Activated naive CD8-positive, alpha-beta T cell treated with anti-CD3 and anti-CD28 coated beads, Interleukin-2, amount 50 U/mL, for 24 hours (primary cell): ENCODE measurements around the gene KIF5C.

Experiments
- ATAC-seq: fragments of 150-1000 bp; cut with Tn5 transposase; one replicate; pipeline ENCODE4 v1.10.0; 2021
- DNase-seq: peaks from one replicate; pipeline ENCODE4 v3.0.0; 2021
- H3K27ac Mint-ChIP-seq: one replicate; pipeline ENCODE4 v1.8.0; 2021; ENCODE audit warnings: mild to moderate bottlenecking, mixed read lengths
- H3K27me3 Mint-ChIP-seq: one replicate; pipeline ENCODE4 v1.8.0; 2021; ENCODE audit warnings: mixed read lengths
- H3K36me3 Mint-ChIP-seq: one replicate; pipeline ENCODE4 v1.8.0; 2021; ENCODE audit warnings: low read depth, mixed read lengths
- H3K4me1 Mint-ChIP-seq: one replicate; pipeline ENCODE4 v1.8.0; 2021; ENCODE audit warnings: mixed read lengths
- H3K4me3 Mint-ChIP-seq: one replicate; pipeline ENCODE4 v1.8.0; 2021; ENCODE audit warnings: mild to moderate bottlenecking, moderate library complexity, mixed read lengths
- H3K9me3 Mint-ChIP-seq: one replicate; pipeline ENCODE4 v1.8.0; 2021; ENCODE audit warnings: mixed read lengths

KIF5C gene

DNA sequence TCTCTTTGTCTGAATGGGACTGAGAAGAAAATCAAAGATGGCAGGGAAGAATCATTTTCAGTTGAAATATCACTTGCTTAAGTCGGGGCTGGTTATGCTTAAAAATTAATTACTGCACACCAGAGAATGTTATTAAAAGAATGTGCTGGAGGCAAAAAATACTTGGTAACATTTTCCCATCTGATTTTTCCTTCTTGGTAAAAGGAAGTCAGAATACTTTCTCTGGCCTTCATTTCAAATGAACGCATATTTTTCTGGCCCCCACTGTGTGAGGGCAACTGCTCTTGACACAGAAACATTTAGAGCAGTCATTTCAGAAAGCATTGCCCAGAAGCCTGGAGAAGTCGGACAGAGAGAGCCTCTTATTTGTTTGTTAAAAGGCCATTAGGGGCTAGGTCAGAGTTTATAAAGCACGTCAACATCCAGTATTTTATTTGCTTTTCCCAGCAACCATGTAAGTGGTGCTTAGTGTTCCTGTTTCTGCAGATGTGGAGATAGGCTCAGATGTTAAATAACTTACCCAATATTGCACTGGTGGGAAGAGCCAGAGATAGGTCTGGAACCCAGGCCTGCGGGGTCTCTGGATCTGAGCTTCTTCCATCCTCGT is 130.5 kb downstream of the KIF5C start:
- DNase-seq (no peak), ATAC-seq (no peak)
- H3K27ac Mint-ChIP-seq = no peak overlapping the region
- H3K4me3 Mint-ChIP-seq = no peak overlapping the region
- H3K9me3 Mint-ChIP-seq = no peaks in the 10 kb centered on the region
- H3K4me1 Mint-ChIP-seq = peaks cover 5% of the 10 kb centered on the region
- peaks cover 5% of the 10 kb centered on the region for H3K27me3 Mint-ChIP-seq
- H3K36me3 Mint-ChIP-seq = peaks cover 3% of the 10 kb centered on the region

DNA sequence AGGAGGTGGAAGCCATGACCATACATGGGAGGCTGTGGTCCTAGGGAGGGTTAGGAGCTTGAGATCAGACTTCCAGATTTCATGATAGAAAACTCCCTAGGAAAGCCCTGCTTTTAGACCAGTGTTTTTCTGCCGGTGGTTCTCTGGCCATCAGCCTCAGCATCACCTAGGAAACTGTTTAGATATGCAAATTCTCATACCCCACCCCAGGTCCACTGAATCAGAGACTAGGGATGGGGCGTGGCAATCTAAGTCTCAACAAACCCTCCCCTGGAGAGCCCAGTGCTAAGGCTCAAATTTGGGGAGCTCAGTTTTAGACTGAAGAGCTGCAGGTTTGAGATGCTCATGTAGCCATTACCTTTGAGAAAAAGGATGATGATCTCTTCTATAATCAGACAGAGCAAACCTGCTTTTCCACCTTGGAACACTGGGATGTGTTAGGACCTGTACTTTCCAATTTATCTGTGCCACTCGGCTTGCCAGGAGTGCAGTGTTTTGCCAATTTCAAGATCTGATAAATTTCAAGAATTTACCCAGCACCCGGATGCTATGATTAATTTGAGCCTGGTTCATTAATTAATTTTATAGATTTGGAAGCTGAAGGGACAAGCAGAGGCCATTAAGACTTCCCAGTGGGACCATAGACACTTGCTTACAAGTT is 132.0 kb downstream of the KIF5C start:
- Mint-ChIP-seq H3K4me1 (no peaks in the 10 kb centered on the region), H3K4me3 (no peak overlapping the region), H3K36me3 (peaks cover 4% of the 10 kb centered on the region), H3K9me3 (no peaks in the 10 kb centered on the region), H3K27me3 (peaks cover 5% of the 10 kb centered on the region), H3K27ac (no peak overlapping the region)
- ATAC-seq = no peak
- no peak for DNase-seq

DNA sequence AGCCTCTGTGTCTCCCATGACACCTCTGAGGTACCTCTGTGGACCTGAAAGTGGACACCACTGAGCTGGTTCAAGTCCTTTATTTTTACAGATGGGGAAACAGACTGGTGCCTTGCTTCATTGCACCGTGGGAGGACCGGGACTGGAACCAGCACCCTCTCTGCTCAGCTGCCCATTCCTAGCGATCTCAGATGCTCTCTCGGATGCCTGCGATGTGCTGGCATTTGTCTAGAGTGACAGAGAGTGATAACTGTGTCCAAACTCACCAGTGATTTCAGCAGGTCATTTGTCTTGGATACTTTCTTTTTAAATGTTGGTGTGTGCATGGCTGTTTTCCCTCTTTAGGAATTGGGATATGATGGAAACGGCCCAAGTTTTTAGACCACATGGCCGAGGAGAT is 133.4 kb downstream of the KIF5C start:
- no peak overlapping the region for H3K27ac Mint-ChIP-seq
- H3K36me3 Mint-ChIP-seq = peaks cover 2% of the 10 kb centered on the region
- ATAC-seq (no peak), DNase-seq (no peak)
- peaks cover 2% of the 10 kb centered on the region for H3K27me3 Mint-ChIP-seq
- no peak overlapping the region for H3K4me3 Mint-ChIP-seq
- no peaks in the 10 kb centered on the region for H3K9me3 Mint-ChIP-seq
- no peaks in the 10 kb centered on the region for H3K4me1 Mint-ChIP-seq

DNA sequence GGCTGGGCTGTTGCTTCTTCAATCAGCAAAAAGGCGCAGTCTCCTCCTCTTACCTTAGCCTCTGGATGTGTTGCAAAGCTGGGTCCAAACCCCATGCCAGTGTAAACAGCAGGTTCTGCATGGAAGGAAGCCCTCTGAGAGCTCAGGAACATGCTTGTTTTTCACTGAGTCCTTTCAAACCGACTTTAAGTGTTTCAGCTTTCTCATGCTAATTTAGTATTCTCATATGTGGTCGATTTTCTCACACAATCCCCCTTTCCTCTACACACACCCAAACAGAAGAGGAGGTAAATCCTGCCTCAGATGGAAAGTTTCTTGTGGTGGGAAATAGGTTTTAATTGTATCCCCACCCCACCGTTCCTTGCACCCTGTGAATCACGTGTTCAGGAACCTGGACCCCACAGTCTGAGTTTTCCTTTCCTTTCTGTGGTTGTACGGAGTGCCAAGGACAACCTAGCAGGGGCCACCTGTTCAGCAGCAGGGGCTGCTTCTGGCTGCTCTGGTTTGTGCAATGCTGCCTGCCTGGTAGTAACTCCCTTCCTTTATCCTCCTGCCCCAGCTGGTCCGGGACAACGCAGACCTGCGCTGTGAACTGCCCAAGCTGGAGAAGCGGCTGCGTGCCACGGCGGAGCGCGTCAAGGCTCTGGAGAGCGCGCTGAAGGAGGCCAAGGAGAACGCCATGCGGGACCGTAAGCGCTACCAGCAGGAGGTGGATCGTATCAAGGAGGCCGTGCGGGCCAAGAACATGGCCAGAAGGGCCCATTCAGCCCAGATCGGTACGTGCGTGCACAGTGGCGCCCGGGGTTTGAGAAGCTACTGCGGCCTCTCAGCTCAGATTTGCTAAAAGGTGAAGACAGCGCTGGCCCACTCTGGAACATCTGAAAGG is 134.8 kb downstream of the KIF5C start:
- no peak overlapping the region for H3K4me3 Mint-ChIP-seq
- H3K27me3 Mint-ChIP-seq = peaks cover 2% of the 10 kb centered on the region
- ATAC-seq = no peak
- peaks cover 2% of the 10 kb centered on the region for H3K36me3 Mint-ChIP-seq
- H3K4me1 Mint-ChIP-seq = no peaks in the 10 kb centered on the region
- H3K27ac Mint-ChIP-seq = no peak overlapping the region
- DNase-seq = no peak
- no peaks in the 10 kb centered on the region for H3K9me3 Mint-ChIP-seq

DNA sequence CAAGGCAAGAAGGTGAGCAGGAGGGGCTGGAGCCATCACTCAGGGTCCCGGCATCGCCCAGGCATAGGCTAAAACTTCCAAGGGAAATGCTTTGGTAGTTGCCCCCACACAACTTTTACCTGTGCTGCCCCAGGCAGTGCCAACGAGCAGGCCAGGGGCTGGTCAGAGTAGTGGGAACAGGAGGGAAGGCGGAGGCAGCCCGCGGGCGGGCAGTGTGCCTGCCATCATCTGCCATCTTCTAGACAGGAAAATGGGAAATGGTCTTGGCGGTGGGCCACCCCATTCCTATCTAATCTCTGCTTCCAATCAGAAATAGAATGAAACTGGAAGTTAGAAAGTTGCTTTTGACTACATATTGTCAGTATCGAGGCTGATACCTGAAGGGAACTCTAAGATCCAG is 137.5 kb downstream of the KIF5C start:
- Mint-ChIP-seq H3K4me1 (no peaks in the 10 kb centered on the region), H3K27ac (no peak overlapping the region), H3K4me3 (no peak overlapping the region), H3K27me3 (peaks cover 5% of the 10 kb centered on the region), H3K9me3 (no peaks in the 10 kb centered on the region), H3K36me3 (peaks cover 2% of the 10 kb centered on the region)
- ATAC-seq = no peak
- DNase-seq = no peak

DNA sequence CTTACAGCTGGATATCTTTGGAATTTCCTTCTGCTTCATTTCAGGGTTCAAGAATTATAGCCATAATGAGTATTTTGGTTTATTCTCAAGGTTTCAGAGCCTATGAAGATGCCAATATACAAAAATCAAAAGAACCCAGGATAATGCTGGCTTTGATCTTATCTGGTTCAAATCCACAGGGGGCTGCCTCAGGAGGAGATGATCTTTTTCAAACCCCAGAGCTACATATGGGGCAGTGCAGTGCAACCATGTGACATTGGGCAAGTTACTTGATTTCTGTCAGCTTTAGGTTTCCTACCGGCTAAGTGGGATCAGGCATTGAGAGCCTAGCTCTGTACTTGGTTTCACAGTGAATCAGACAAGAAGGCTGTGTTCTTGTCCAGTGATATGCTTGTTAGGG is 140.5 kb downstream of the KIF5C start:
- H3K9me3 Mint-ChIP-seq = no peaks in the 10 kb centered on the region
- DNase-seq = no peak
- H3K4me1 Mint-ChIP-seq = no peaks in the 10 kb centered on the region
- no peak overlapping the region for H3K4me3 Mint-ChIP-seq
- no peak overlapping the region for H3K27ac Mint-ChIP-seq
- no peak for ATAC-seq
- H3K36me3 Mint-ChIP-seq = peaks cover 2% of the 10 kb centered on the region
- peaks cover 5% of the 10 kb centered on the region for H3K27me3 Mint-ChIP-seq

DNA sequence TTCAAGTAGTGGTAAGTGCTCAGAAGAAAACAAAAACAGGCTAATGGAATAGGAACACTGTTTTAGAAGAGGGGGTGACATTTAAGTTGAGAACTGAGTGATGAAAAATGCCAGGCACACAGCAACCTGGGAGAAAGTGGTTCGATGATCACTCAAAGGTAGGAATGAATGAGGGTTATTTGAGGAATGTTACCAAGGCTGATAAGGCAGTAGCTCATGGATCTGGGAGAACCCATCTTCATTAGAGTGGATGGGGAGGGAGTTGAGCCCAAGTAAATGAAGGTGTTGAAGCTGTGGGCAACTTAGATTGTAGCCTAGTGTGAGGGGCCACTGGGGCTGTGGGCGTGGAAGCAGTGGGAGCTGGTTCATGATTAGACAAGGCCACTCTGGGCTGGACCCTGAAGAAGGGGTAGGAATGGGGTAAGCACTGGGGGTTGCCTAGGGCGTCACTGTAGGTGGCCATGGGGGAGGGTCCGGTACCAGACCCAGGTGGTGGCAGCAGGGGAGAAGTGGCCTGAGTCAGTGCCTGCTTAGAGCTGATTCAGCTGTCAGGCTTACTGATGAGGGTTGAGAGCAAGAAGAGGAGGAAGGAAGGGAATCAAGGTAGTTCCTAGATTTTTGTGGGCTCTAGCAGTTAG is 141.0 kb downstream of the KIF5C start:
- Mint-ChIP-seq H3K9me3 (no peaks in the 10 kb centered on the region), H3K4me3 (no peak overlapping the region), H3K27ac (no peak overlapping the region), H3K36me3 (peaks cover 2% of the 10 kb centered on the region), H3K27me3 (peaks cover 5% of the 10 kb centered on the region), H3K4me1 (no peaks in the 10 kb centered on the region)
- no peak for DNase-seq
- ATAC-seq = no peak

DNA sequence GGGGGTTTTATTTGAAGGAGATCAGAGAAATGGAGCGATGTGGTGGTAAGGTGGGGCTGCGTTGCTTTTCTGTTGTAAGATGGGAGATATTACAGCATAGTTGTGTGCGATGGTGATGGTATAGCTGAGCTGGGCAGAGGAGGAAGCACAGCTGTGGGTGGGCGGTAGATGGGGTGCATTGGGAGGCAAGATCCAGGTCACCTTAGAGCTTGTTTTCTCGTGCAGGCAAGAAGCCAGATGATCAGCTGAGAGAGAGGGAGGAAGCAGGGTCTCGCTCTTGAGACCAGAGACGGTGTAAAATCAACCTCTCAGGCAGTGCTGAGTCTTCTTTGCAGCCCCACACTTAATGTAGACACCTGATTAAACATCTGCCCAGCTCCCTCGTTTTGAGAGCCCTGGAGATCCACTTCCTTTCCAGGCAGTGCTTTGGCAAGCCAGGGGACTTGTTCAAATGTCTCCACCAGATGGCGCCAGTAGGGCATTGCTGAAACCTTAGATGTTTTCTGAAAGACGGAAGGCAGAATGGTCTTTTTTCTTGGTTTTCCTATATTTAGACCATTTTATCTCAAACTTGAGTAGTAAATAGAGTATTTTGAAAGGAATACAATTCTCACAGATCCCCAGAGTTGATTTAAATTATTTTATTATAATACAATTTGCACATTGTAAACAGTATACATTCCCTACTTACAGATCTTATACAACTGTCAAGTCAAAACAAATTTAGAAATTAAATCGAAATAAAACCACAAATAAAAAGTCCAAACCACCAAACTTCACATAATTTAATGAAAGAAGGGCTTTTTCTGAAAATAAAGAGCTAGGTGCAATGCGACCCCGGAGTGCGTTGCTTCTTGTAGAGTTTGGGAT is 142.3 kb downstream of the KIF5C start:
- H3K4me1 Mint-ChIP-seq = no peaks in the 10 kb centered on the region
- no peaks in the 10 kb centered on the region for H3K36me3 Mint-ChIP-seq
- no peaks in the 10 kb centered on the region for H3K9me3 Mint-ChIP-seq
- peak; percentile 78 for DNase-seq
- peak overlapping the region; percentile 9 for H3K27ac Mint-ChIP-seq
- H3K4me3 Mint-ChIP-seq = no peak overlapping the region
- ATAC-seq = peak; percentile 50
- H3K27me3 Mint-ChIP-seq = peaks cover 5% of the 10 kb centered on the region

DNA sequence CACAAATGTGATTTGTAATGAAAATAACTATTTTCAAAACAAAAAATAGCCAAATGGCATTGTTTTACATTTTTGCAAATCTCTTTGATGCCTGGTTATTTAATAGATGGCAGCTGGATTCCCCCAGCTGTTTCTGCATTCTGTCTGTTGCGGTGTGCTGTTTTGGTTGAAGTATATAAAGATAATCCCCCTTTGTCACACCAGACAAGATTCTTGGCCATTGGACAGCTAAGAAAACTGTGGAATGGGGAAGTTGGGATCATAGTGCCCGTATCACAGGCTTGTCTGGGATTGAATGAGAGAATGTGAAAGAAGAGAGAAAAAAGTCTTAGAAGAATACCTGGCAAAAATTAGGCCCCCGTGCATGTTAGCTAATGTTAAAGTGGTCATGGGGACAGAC is 144.0 kb downstream of the KIF5C start:
- ATAC-seq (no peak), DNase-seq (no peak)
- H3K9me3 Mint-ChIP-seq = no peaks in the 10 kb centered on the region
- H3K27me3 Mint-ChIP-seq = peaks cover 5% of the 10 kb centered on the region
- no peak overlapping the region for H3K27ac Mint-ChIP-seq
- H3K4me3 Mint-ChIP-seq = no peak overlapping the region
- H3K4me1 Mint-ChIP-seq = no peaks in the 10 kb centered on the region
- H3K36me3 Mint-ChIP-seq = no peaks in the 10 kb centered on the region

DNA sequence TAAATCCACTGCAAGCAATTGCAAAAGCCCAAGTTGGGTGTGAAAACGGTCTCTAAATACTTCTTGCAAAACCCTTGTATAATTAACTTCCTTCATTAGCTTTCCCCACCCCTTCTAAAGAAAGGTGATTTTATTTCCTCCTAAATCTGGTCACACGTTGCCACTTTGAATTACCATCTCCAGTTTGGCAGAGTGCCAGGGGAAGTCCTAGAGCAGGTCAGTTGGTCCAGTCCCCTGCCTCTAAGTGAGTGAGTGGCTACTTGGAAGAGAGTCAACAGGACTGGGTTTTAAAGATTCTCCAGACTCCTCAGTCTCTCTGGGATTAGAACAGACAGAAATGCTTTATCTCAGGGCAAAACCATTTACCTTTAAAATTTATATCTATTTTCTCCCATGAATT is 144.7 kb downstream of the KIF5C start:
- Mint-ChIP-seq H3K27ac (no peak overlapping the region), H3K9me3 (no peaks in the 10 kb centered on the region), H3K4me3 (no peak overlapping the region), H3K36me3 (no peaks in the 10 kb centered on the region), H3K4me1 (no peaks in the 10 kb centered on the region), H3K27me3 (peaks cover 5% of the 10 kb centered on the region)
- DNase-seq = no peak
- no peak for ATAC-seq

DNA sequence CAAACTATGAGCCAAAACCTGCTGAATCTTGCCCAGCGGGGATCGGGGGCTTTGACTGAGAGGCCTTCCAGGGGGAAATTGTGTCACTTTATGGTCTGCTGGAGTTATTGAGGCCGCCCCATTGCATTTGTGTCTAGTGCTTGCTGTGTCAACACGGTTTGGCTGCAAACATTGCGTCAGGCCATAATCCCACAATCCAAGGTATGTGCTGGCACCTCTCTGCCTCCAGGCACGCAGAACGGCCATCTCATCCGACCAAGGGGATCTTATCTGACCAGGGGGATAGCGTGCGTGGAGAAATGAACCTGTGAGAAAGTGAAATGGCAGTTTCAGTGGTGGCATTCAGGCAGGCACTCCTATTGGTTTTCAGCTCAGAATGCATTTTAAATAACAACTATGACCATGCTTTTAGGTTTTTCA is 145.4 kb downstream of the KIF5C start:
- no peak for ATAC-seq
- H3K36me3 Mint-ChIP-seq = no peaks in the 10 kb centered on the region
- peaks cover 5% of the 10 kb centered on the region for H3K27me3 Mint-ChIP-seq
- no peak for DNase-seq
- H3K9me3 Mint-ChIP-seq = no peaks in the 10 kb centered on the region
- H3K4me3 Mint-ChIP-seq = no peak overlapping the region
- no peak overlapping the region for H3K27ac Mint-ChIP-seq
- no peaks in the 10 kb centered on the region for H3K4me1 Mint-ChIP-seq

DNA sequence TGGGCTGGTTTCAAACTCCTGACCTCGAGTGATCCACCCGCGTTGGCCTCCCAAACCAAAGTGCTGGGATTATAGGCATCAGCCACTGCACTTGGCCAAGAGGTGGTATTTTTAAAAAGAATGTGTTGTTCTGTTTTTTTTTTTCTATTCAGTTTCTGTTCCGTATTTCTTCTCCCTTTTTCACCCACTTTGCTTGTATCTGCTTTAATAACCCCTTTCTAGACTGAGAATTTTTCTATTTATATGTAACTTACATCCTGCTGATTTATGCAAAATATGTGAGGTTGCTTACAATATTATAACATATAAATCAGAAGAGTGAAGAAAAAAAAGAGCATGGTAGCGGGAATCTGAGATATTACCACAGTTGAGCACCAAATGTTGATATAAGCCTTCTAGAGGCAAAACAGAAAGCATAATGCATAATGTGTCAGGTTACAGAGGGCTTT is 146.3 kb downstream of the KIF5C start:
- peaks cover 5% of the 10 kb centered on the region for H3K27me3 Mint-ChIP-seq
- DNase-seq (no peak), ATAC-seq (no peak)
- no peaks in the 10 kb centered on the region for H3K4me1 Mint-ChIP-seq
- no peaks in the 10 kb centered on the region for H3K36me3 Mint-ChIP-seq
- no peak overlapping the region for H3K27ac Mint-ChIP-seq
- no peaks in the 10 kb centered on the region for H3K9me3 Mint-ChIP-seq
- H3K4me3 Mint-ChIP-seq = no peak overlapping the region

DNA sequence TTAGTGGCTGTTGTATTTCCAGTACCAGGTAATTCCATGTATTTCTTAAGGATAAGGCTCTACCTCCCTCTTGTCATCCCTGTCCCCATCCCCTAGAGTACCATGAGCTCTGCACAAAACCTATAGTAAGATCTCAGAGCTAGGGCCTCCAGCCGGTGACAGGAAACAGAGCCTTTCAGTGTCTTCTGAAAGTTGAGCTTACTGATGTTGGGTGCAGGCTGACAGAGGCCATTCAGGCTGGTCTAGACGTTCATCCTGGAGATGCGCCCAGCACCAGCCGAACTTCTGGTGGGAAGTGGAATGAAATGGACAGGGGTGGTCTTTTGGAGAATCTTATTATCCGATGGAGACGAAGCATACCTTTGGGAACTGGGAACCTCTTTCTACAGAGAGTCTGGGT is 146.7 kb downstream of the KIF5C start:
- H3K27me3 Mint-ChIP-seq = peaks cover 3% of the 10 kb centered on the region
- no peaks in the 10 kb centered on the region for H3K4me1 Mint-ChIP-seq
- no peak overlapping the region for H3K27ac Mint-ChIP-seq
- DNase-seq (no peak), ATAC-seq (no peak)
- no peaks in the 10 kb centered on the region for H3K9me3 Mint-ChIP-seq
- H3K36me3 Mint-ChIP-seq = no peaks in the 10 kb centered on the region
- no peak overlapping the region for H3K4me3 Mint-ChIP-seq

DNA sequence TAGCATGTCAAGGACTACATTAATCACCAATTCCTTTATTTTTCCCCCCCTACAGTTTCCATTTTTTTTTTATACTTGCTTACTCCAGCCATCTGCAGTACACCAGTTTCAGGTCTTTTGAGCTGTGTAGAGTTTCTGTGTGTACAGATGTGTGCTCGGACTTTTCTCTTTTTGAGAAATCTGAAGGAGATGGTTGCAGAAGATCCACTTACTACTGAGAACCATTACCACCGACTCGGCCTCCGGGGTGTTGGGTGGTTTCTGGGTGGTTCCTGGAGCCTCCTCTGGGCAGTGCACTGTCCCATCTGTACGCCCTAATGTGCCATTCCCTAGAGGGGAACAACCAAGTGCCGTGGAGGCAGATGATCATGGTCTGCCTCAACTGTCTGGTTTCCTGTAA is 148.1 kb downstream of the KIF5C start:
- Mint-ChIP-seq H3K36me3 (no peaks in the 10 kb centered on the region), H3K27ac (no peak overlapping the region), H3K9me3 (no peaks in the 10 kb centered on the region), H3K27me3 (no peaks in the 10 kb centered on the region), H3K4me1 (no peaks in the 10 kb centered on the region), H3K4me3 (no peak overlapping the region)
- DNase-seq (no peak), ATAC-seq (no peak)
